Measurements from ENCODE around the gene GPR142. TPM values are rescaled to one million over a fixed set of nuclear protein-coding genes. Genes with fewer than 3 reads are reported as not detected.

Gene GPR142
- polyA plus RNA-seq, 1 donor (not counting 4 experiments of a cell fraction or from before 2014, with no cell fraction given), result not detected

DNA sequence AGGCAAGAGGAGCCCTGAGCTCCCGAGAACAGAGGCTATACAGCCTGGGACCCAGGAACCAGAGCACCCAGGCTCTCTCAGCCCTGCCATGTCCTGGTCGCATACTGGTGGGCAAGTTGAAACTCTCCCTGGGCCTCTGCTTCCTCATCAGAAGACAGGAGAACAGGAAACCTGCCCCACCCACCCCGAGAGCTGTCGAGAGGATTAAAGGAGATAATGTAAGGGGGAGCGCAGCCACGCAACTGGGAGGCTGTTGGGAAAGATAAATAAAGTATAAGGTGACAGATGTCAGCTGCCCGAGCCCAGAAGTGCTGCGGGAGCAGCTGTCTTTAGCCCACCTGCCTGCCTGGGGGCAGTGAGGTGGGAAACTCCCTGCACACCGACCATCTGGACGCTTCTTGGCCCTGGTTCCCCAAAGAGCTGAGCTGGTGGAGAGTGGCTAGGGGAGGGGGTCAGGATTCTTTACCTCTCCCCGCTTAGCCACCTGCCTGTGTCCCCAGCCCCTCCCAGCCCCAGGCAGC, 34.5 kb upstream of the GPR142 start:
- no peak overlapping the region for H3K9ac ChIP-seq (ENCODE audit: control insufficient read depth, extremely low read depth, insufficient read depth, low read length)

DNA sequence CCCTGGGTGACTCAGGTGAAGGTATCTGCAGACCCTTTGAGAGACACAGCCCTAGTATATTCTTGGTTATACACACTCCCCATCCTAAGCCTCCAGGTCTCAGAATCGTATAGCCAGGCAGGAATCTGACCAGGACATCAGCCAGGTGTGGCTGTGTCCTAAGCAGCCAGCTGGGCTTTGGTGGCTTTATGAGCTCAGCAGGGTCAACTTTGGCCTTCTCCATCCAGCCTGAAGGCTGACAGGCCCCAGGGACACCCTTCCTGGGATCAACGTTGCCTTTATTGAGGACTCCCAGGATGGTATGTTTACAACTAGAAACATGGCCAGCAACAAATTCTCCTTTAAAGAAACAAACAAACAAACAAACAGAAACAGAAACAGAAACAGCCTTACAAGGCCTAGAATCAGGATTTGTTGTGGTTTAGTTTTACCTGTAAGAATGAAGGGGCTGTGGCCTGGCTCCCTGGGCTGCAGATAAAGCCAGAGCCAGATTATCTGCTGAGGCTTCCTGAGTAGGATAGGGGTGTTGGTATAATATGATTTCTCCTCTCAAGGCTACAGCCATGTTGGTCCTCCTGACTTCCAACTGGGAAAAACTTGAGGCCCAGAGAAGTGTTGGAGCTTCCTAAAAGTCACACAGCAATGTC, 32.8 kb upstream of the GPR142 start:
- Histone ChIP-seq H3K9ac (ENCODE audit: control insufficient read depth, extremely low read depth, insufficient read depth, low read length) (no peak overlapping the region), H3K27me3 (ENCODE audit: control insufficient read depth, extremely low read depth, insufficient read depth, low read length) (peaks cover 16% of the 10 kb centered on the region), H3K9me3 (ENCODE audit: control insufficient read depth, low read depth, low read length) (no peaks in the 10 kb centered on the region), H3K9me1 (ENCODE audit: control insufficient read depth, extremely low read depth, insufficient read depth, low read length) (no peaks in the 10 kb centered on the region), H3K4me2 (ENCODE audit: control insufficient read depth, extremely low read depth, insufficient read depth, low read depth, low read length) (no peak overlapping the region), H3K79me2 (ENCODE audit: control insufficient read depth, insufficient read depth, low read length) (no peaks in the 10 kb centered on the region), H3K27ac (ENCODE audit: control insufficient read depth, insufficient read depth, low read length) (no peak overlapping the region), H2AFZ (ENCODE audit: control insufficient read depth, low read length) (no peak overlapping the region), H4K20me1 (ENCODE audit: control insufficient read depth, extremely low read depth, insufficient read depth, low read length) (no peaks in the 10 kb centered on the region), H3K4me3 (ENCODE audit: control insufficient read depth in 2 of 3, extremely low read depth in 1 of 3, insufficient read depth in 2 of 3, low read depth in 1 of 3, low read length in 3 of 3) (no peak overlapping the region), H3K36me3 (ENCODE audit: control insufficient read depth in 2 of 2, extremely low read depth in 1 of 2, insufficient read depth in 2 of 2, low read length in 2 of 2) (no peaks in the 10 kb centered on the region), H3K4me1 (ENCODE audit: control insufficient read depth, extremely low read depth, insufficient read depth, low read length) (no peaks in the 10 kb centered on the region)
- TF ChIP-seq EZH2 (IDR thresholded peaks at IDR 0.05; ENCODE audit: low read length) (no peak), CTCF (optimal IDR thresholded peaks at IDR 0.05 in 1 of 3, IDR thresholded peaks at IDR 0.05 in 1 of 3, conservative IDR thresholded peaks at IDR 0.05 in 1 of 3; ENCODE audit: extremely low read depth in 1 of 3, insufficient read depth in 2 of 3, low read length in 3 of 3) (no peak)
- DNase-seq (ENCODE audit: low read depth, low spot score), result no peak
- dilution Hi-C loops (cut with MboI; ENCODE audit: extremely low pct_ligation_motif_present, low sequenced_read_pairs), result no loop called here
- FAIRE-seq, result no peak

More for the DNA sequence above, 34.5 kb upstream of the GPR142 start:
- no peak for FAIRE-seq
- Histone ChIP-seq H2AFZ (ENCODE audit: control insufficient read depth, low read length) (no peak overlapping the region), H3K4me2 (ENCODE audit: control insufficient read depth, extremely low read depth, insufficient read depth, low read depth, low read length) (no peak overlapping the region), H3K27me3 (ENCODE audit: control insufficient read depth, extremely low read depth, insufficient read depth, low read length) (peaks cover 11% of the 10 kb centered on the region), H3K4me1 (ENCODE audit: control insufficient read depth, extremely low read depth, insufficient read depth, low read length) (no peaks in the 10 kb centered on the region), H3K9me3 (ENCODE audit: control insufficient read depth, low read depth, low read length) (no peaks in the 10 kb centered on the region), H3K9me1 (ENCODE audit: control insufficient read depth, extremely low read depth, insufficient read depth, low read length) (no peaks in the 10 kb centered on the region), H3K27ac (ENCODE audit: control insufficient read depth, insufficient read depth, low read length) (no peak overlapping the region), H3K4me3 (ENCODE audit: control insufficient read depth in 2 of 3, extremely low read depth in 1 of 3, insufficient read depth in 2 of 3, low read depth in 1 of 3, low read length in 3 of 3) (no peak overlapping the region), H4K20me1 (ENCODE audit: control insufficient read depth, extremely low read depth, insufficient read depth, low read length) (no peaks in the 10 kb centered on the region), H3K36me3 (ENCODE audit: control insufficient read depth in 2 of 2, extremely low read depth in 1 of 2, insufficient read depth in 2 of 2, low read length in 2 of 2) (no peaks in the 10 kb centered on the region), H3K79me2 (ENCODE audit: control insufficient read depth, insufficient read depth, low read length) (no peaks in the 10 kb centered on the region)
- TF ChIP-seq EZH2 (IDR thresholded peaks at IDR 0.05; ENCODE audit: low read length) (no peak), CTCF (optimal IDR thresholded peaks at IDR 0.05 in 1 of 3, IDR thresholded peaks at IDR 0.05 in 1 of 3, conservative IDR thresholded peaks at IDR 0.05 in 1 of 3; ENCODE audit: extremely low read depth in 1 of 3, insufficient read depth in 2 of 3, low read length in 3 of 3) (no peak)
- dilution Hi-C loops (cut with MboI; ENCODE audit: extremely low pct_ligation_motif_present, low sequenced_read_pairs), result no loop called here
- DNase-seq (ENCODE audit: low read depth, low spot score), result no peak

All from keratinocyte (primary cell).